Erythroblast (primary cell): ENCODE data around the gene KLHL36.

Experiments
- GATA1 ChIP-seq: IDR thresholded peaks from 2 replicates; pipeline ENCODE4 v1.6.1; 2011; ENCODE audit warnings: low read depth, mild to moderate bottlenecking, control low read depth, low read length, moderate library complexity
- POLR2A ChIP-seq: IDR thresholded peaks from 2 replicates; pipeline ENCODE4 v1.6.1; 2011; ENCODE audit warnings: mild to moderate bottlenecking, low read length

DNA sequence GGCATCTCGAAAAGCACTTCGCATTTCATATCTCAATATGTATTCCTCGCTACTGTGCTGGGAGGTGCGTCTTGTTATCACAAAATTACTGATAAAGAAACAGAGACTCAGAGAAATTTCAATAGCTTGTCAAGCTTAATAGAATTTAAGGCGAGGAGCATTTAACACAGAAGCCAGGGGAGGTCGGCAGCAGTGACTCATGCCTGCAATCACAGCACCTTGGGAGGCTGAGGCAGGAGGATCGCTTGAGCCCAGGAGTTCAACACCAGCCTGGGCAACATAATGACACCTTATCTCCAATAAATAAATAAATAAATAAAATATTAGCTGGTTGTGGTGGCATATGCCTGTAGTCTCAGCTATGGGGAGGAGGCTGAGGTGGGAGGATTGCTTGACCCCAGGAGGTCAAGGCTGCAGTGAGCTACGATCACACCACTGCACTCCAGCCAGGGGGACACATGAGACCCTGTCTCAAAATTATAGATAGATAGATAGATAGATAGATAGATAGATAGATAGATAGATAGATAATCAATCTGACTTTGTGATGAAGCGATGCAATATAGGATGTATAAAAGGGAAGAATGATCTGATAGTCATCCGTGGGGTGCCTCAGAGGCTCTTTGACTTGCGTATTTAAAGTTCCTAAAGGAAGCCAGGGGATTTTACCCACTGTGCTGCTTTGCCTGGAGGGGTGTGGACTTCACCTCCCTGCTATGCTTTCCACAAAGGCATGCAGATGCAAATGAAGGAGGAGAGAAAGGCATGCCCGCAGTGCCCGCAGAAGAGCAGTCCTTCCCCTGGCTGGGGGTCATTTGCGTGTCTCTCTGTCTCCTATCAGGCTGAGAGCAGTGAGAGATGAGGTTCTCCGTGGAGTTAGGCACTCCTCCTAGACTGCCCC, 35.6 kb downstream of the KLHL36 start:
- TF ChIP-seq GATA1 (no peak), POLR2A (no peak)
